GM12872 (cell line): ENCODE results near the gene SELENON.

Source experiments
- CTCF ChIP-seq: IDR thresholded peaks from 3 replicates; pipeline ENCODE4 v1.5.1; 2011; ENCODE audit warnings: low read depth, mild to moderate bottlenecking, low read length, moderate library complexity; ENCODE audit not compliant: insufficient read depth

The SELENON gene

GRCh38 chr1:25844536-25845337, 44.7 kb downstream of the SELENON start:
- TF ChIP-seq CTCF: no peak

DNA sequence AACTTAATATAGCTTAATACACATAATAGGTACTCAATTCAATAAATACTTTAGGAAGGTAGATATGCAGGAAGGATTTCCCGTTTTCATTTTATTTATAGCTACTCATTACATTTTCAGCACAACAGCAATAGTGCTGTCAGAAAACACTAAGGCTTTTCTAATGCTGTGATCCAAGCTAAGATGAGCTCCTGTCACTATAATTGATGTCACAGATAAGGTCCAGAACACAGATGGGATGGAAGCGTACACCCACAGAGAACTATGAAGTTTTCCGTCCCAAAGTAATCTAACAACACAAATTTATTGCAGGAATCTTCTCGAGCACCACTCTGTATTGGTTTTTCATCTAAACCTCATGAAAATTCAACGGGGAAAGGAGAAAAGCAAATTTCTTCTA, 45.7 kb downstream of the SELENON start:
- TF ChIP-seq CTCF: no peak

DNA sequence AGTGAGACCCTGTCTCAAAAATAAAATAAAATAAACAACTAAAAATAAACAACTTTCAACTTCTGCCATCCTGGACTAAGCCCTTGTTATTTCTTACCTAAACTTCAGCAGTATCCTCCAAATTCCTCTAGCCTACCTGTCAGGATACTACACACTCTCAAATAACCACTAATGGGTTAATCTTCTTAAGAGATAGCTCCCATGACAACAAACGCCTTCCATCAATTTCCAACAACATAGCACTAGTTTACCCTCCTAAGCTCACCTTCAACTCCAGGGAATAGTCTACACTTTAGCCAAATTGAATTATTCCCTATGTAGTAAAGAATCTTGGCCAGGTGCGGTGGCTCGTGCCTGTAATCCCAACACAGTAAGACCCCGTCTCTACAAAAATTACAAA, 47.9 kb downstream of the SELENON start:
- TF ChIP-seq CTCF: no peak

- TF ChIP-seq CTCF: no peak
These were observed 48.5 kb downstream of the SELENON start for GRCh38 chr1:25848531-25848930.

- no peak for TF ChIP-seq CTCF
These were observed 54.6 kb downstream of the SELENON start for GRCh38 chr1:25854554-25854953.

DNA sequence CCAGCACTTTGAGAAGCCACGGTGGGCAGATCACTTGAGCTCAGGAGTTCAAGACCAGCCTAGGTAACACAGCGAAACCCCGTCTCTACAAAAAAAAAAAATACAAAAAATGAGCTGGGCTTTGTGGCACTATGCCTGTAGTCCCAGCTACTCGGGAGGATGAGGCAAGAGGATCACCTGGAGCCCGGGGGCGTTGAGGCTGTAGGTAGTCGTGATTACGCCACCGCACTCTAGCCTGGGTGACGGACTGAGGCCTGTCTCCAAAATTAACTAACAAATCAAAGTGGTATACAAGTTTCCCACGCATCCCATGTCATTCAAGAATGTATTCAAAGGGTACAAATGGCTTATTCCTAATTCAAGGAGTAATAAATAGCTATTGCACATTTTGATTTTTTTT, 56.9 kb downstream of the SELENON start:
- TF ChIP-seq CTCF: no peak

DNA sequence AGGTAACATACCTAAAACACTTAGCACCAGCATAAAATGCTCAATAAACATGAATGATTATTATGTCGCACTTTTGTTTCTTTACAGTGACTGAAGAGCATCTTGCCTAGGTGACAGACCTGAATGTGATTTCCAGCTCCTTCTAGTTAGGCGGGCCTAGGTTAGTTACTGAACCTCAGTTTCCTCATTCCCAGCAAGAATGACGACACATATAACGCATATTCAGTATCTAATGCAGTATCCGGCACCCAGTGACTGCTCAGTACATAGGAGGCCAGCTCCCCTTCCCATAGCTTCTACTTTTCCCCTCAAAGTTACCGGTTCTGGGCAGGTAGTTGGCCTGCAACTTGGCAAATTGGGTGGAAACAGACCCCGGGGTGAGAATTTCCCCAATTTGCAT, 58.5 kb downstream of the SELENON start:
- TF ChIP-seq CTCF: no peak
